Stimulated activated CD4-positive, alpha-beta T cell treated with anti-CD3 and anti-CD28 coated beads, Interleukin-1b, Interleukin-23, amount 100 ng/mL, for 48 hours (primary cell): ENCODE results near the gene PLA2G4B.

Experiments
- DNase-seq: peaks from one replicate; pipeline ENCODE4 v3.0.0-alpha.2; 2020

Gene PLA2G4B

DNA sequence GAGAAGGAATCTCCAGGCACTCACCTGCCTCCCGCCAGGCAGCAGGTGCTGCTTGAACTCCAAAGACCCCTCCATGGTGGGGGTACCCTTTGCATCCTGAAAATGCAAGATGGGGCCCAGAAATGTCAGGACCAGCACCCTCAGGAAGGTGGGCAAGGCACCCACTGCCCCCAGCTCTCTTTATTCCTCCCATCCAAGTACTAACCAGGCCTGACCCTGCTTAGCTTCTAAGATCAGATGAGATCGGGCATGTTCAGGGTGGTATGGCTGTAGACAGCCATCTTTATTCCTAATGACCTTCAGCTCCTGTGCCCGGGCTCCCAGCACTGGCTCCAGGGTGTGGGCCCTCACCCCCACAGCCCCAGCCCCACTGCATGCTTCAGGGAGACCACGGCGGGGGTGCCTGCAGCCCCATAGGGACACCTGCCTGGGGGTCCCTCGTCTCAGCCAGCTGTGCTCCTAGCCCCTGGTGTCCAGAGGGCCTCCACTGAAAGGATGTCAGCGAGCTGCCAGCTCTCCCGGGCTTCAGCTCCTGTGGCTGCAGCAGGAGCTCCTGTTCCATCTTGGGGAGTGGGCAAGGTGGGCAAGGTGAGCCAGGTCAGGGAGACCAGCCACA lies 13.2 kb downstream of the PLA2G4B start:
- no peak for DNase-seq

GRCh38 chr15:41852736-41853590 lies 14.3 kb downstream of the PLA2G4B start:
- DNase-seq, result no peak

DNA sequence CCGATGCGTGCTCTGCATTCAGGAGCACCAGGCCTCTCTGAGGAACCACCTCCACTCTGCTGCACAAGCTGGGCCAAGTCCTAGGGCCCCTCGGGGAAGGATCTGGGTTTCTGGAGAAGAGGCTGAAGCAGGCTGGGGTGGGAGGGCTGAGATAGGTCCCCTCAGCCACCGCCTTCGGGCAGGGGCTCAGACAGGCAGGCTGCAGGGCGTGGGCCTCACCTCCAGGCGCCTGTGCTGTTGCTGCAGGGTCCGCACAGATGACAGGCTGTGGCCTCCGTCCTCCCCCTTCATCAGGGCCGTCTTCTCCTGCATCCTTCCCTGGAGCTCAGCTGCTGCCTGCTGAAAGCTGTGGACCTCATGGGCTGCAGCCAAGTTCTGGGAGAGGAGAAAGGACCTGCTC lies 15.2 kb downstream of the PLA2G4B start:
- DNase-seq, result no peak

- no peak for DNase-seq
These were observed 15.8 kb downstream of the PLA2G4B start for GRCh38 chr15:41854443-41854842.

- no peak for DNase-seq
These were observed 16.8 kb downstream of the PLA2G4B start for GRCh38 chr15:41855261-41855961.

DNA sequence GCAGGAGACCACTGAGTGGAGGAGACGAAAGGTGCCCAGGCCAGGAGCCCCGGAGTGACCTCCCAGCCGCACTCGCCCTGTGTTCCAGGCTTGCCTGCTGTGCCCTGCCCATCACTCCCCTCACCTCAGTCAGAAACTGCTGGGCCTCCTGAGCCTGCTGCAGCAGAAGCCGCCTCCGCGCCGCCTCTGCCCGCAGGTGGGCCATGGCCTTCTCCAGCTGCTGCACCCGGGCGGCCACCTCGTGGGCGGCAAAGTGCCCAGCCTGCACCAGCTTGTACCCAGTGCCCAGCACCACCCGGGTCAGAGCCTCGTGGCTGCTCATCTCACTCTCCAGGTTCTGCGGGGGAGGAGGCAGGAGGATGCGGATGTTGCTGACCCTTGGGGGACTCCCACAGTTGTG lies 17.6 kb downstream of the PLA2G4B start:
- no peak for DNase-seq

DNA sequence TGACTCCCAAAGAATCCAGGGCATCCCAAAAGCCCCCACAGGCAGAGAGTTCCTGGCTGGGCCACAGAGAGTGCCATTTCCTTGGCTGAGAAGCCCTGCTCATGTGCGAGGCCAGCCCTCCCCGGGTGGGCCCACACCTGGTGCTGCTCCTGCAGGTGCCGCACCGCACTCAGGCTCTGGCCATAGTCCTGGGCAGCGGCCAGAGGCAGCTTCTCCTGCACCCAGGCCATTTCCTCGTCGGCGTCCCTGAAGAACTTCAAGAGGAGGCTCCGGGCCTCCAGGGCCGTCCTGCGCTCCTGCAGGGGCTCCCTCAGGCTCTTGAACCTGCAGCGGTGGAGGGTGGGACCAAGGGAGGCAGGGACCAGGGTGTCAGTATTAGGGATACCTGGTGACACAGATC lies 18.1 kb downstream of the PLA2G4B start:
- no peak for DNase-seq

DNA sequence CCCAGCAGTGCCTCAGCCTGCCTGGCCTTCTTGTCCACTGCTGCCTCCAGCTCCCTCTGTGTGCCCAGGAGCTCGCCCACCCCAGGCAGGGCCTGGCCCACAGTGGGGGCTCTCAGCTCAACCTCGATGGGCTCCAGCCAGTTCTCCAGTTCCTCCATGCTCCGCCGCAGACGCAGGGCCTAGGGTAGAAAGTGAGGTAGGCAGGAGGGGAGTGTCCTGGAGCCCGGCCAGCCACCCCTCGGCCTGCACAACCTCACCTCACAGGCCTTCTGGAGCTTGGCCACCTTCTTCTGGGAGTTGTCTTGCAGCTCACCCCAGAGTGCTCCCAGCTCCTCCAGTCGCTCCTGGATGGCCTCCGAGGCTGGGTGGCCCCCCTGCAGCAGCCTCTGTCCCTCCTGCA lies 18.7 kb downstream of the PLA2G4B start:
- DNase-seq, result no peak

DNA sequence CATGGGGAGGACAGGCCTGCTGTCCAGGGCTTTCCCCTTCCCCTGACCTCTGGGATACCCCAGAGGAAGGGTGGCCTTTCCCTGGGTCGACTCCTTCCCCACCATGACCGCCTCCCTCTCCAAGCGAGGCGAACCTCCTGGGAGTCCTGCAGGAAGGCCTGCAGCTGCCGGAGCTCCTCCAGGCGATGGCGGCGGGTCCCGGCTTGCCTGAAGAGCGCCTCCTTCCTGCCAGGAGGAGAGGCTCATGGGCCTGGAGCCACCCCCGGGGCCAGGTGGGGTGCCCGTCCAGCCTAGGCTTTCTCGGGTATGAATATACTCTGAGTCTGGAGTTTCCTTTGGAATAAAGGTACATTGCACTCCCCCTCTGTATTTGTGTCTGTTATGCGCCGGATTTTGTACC lies 20.1 kb downstream of the PLA2G4B start:
- DNase-seq, result no peak

GRCh38 chr15:41860049-41860828 lies 21.6 kb downstream of the PLA2G4B start:
- no peak for DNase-seq

GRCh38 chr15:41861736-41862356 lies 23.2 kb downstream of the PLA2G4B start:
- DNase-seq, result no peak

- no peak for DNase-seq
These were observed 24.0 kb downstream of the PLA2G4B start for GRCh38 chr15:41862515-41863116.

DNA sequence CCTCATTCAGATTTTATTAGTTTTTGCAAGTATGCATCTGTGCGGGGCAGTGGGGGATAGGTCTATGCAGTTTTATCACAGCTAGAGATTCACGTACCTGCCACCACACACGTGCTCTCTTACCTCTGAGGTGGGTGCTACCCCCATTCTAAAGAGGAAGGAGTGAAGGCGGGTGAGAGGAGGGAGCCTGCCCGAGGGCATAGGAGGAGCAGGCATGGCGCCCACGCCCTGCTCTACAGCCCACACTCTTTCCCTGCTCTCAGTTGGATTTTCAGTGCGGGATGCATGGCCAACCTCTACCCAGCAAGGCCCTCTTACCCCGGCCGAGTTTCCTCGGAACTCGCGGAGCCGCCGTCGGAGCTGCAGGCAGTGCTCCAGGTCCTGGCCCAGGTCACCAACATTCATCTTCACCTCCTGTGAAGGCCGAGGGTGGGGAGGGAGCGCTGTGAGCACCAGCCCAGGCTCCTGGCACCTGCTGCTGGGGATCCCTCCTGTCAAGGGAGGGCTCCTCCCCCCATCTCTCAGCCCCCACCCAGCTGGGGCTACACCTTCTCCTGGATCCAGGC lies 26.9 kb downstream of the PLA2G4B start:
- no peak for DNase-seq

DNA sequence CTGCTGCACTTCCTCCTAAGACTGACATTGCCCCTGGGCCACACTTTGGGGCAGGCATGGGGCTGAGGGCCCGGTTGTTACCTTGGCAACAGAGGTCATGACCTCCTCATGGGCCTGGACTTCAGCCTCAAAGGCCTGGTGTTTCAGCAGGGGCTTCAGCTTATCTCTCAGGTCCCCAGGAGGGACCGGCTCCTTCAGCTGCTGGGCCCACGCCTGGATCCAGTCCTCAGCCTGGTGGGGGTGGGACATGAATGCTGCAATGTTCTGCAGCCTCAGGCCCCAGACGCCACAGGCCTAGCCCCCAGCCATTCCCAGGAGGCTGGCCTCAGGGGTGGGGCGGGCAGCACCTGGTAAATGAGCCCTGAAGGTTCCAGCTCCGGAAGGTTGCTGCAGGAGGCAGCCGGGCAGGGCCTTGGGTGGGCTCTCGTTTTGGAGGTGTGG lies 27.6 kb downstream of the PLA2G4B start:
- no peak for DNase-seq

DNA sequence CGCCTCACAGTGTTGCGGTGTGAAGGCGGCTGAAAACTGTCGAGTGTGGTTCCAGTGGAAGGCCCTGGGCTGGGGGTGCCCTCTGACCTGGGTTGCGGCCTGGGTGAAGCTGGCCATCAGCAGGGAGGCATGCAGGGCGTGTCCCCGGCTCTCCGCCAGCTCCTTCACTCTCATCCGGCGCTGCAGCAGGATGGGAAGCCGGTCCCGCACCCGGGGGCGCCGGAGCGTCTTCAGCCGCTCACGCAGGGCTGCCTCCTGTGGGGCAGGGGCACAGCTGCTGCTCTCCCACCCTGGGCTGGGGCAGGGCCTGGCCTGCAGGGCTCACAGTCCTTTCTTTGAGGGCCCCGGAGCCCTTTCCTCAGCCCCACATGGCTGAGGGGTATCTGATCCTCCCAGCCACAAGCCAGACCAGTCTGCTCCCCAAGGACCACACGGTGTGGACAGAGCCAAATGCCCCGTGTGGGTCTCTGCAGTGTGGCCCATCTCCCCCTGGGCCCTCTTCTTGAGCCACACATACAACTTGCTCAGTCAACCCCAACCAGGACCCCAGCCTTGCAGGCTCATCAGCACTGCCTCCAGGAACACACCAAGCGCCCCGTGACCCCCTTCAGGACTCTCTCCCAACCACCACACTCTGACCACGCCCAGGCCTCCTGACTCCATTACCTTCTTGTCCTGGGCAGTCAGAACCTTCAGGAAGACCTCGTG lies 28.4 kb downstream of the PLA2G4B start:
- no peak for DNase-seq

- DNase-seq, result no peak
These were observed 29.7 kb downstream of the PLA2G4B start for GRCh38 chr15:41868321-41868720.

DNA sequence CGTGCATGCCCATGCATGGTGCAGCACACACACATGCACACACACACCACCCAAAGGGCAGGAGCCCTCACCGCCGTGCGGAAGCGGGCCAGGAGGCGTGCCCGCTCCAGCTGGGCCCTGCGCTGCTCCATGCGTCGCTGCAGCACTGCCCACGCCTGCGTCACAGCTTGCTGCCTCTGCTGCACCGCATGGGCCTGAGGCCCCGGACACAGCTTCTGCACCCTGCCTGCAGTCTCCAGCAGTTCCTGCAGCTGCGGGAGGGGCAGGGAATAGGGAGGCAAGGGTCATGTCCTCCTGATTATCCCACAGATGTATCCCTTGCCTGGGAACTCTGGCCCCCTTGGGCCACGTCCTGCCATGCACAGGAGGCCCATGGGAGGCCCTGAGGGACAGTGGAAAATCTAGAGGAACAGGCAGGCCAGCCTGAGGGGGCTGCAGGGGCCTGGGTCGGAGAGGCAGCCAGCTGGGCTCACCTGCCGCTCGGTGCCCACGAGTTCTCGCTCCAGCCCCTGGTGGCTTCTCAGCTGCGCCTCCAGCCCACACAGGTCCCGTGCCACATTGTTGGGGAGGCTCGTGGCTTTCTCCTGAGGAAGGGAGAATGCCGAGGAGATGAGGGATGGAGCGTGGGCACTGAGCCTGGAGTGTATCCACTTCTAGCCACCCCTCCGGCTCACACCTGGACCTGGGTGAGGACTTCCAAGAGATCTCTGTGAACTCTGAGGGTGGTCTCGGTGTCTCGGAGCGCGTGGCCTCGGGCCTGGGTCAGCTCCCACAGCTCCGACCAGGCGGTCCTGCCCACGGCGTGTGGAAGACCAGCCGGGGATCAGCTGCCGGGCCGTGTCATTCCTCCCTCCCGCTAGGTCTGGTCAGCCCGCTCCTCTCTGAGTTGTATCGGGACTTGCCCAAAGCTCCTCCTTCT lies 31.4 kb downstream of the PLA2G4B start:
- no peak for DNase-seq

- peak; percentile 80 for DNase-seq
These were observed 32.0 kb downstream of the PLA2G4B start for GRCh38 chr15:41870689-41871081.

GRCh38 chr15:41871175-41871905 lies 32.7 kb downstream of the PLA2G4B start:
- DNase-seq, result no peak
